Right lobe of liver (tissue), 6 donors: ENCODE results near the gene SCN9A. TPM values are rescaled to one million over a fixed set of nuclear protein-coding genes. Genes with fewer than 3 reads are reported as not detected.

ENCODE experiments used
- ATAC-seq, 4 donors: fragments of 200-7000 bp; cut with Tn5 transposase; one replicate each; pipeline ENCODE4 v1.9.1; 2020; ENCODE audit warnings: mild to moderate bottlenecking in 4 of 4, moderate library complexity in 4 of 4
- DNase-seq, 3 donors: peaks; one replicate each; pipeline ENCODE4 v3.0.0-alpha.2; 2020
- H3K27ac ChIP-seq, 3 donors: fragments of 200-600 bp; one replicate each; pipeline ENCODE4 v1.8.0; 2022
- H3K27me3 ChIP-seq, 2 donors: fragments of 200-600 bp; one replicate each; pipeline ENCODE4 v1.8.0; 2022
- H3K36me3 ChIP-seq, 4 donors: fragments of 200-600 bp; sonication (generic) in 1 of 4; one replicate each; pipeline versions ENCODE4 v1.5.1 to v1.8.0; 2017 to 2022; ENCODE audit warnings: control low read depth in 1 of 4
- H3K4me1 ChIP-seq, 4 donors: fragments of 200-600 bp; sonication (generic) in 1 of 4; one replicate each; pipeline versions ENCODE4 v1.5.1 to v1.8.0; 2017 to 2022; ENCODE audit warnings: control low read depth in 1 of 4
- H3K4me3 ChIP-seq, 3 donors: fragments of 200-600 bp; one replicate each; pipeline ENCODE4 v1.8.0; 2022
- H3K9me3 ChIP-seq, 4 donors: fragments of 200-600 bp; sonication (generic) in 1 of 4; one replicate each; pipeline versions ENCODE4 v1.5.1 to v1.8.0; 2017 to 2022; ENCODE audit warnings: control low read depth in 1 of 4
- POLR2A ChIP-seq: fragments of 450-650 bp; IDR thresholded peaks from one replicate; pipeline ENCODE4 v1.6.1; 2017; ENCODE audit warnings: antibody characterized with exemption, mild to moderate bottlenecking
- WGBS: methylation state at CpG from one replicate; pipeline ENCODE4 v1.1.6; 2018; ENCODE audit warnings: low coverage, low lambda C conversion rate; ENCODE audit not compliant: insufficient coverage; ENCODE audit errors: missing lambda C conversion rate; 5-methylcytosine and 5-hydroxymethylcytosine counted together
- intact Hi-C, 2 donors: fragments of 100-400 bp; cut with DNase I; formaldehyde crosslinking; loops; one replicate each; pipeline versions ENCODE4 v1.11.2 to v1.14.1; 2022
- total RNA-seq, 6 experiments: library from RNA; depleted of rRNA in 2 of 6; stranded (reverse); fragments of >200 nt in 2 of 6; fragmentation: NEBNext Ultra II Directional in 3 of 6; extraction: Animal tissue kit (Norgen Biotek cat#: 25700) in 3 of 6; gene quantifications; one replicate each; pipeline versions ENCODE4 v1.1.0 to v1.2.4, GENCODE V29; 2016 to 2023
- TF ChIP-seq, protein P1 (sequence below), 4 donors: fragments of 200-600 bp in 3 of 4; fragments of 450-650 bp in 1 of 4; IDR thresholded peaks; one replicate each; pipeline versions ENCODE4 v1.5.1 to v1.8.0; 2016 to 2022; ENCODE audit warnings: antibody characterized with exemption in 4 of 4, mild to moderate bottlenecking in 2 of 4
- donor health status: DM: no; HTN: yes; CAD: no.
- donor health status: DM: no; HTN: no; CAD: no.
- donor health status: DM: no; HTN: no; CAD: no.
- donor health status: DM: no; HTN: yes; CAD: no.
- donor health status: DM: no; HTN: yes; CAD: no.

The SCN9A gene
- total RNA-seq, 6 experiments from 2014 or later: 2.1 to 10.2 (median 5.1) TPM

- ATAC-seq (no peak), DNase-seq (no peak)
- Histone ChIP-seq H3K27me3 (no peaks in the 10 kb centered on the region), H3K4me3 (no peak overlapping the region), H3K4me1 (no peaks in the 10 kb centered on the region), H3K27ac (no peak overlapping the region), H3K36me3 (no peaks in the 10 kb centered on the region), H3K9me3 (no peaks in the 10 kb centered on the region)
- intact Hi-C loops: no loop called here
- TF ChIP-seq, protein P1, sequence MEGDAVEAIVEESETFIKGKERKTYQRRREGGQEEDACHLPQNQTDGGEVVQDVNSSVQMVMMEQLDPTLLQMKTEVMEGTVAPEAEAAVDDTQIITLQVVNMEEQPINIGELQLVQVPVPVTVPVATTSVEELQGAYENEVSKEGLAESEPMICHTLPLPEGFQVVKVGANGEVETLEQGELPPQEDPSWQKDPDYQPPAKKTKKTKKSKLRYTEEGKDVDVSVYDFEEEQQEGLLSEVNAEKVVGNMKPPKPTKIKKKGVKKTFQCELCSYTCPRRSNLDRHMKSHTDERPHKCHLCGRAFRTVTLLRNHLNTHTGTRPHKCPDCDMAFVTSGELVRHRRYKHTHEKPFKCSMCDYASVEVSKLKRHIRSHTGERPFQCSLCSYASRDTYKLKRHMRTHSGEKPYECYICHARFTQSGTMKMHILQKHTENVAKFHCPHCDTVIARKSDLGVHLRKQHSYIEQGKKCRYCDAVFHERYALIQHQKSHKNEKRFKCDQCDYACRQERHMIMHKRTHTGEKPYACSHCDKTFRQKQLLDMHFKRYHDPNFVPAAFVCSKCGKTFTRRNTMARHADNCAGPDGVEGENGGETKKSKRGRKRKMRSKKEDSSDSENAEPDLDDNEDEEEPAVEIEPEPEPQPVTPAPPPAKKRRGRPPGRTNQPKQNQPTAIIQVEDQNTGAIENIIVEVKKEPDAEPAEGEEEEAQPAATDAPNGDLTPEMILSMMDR (IDR thresholded peaks at IDR 0.05): no peak
- TF ChIP-seq POLR2A: no peak
- WGBS: 10% methylated on average over 3 of the region's 3 CpGs
Observed at GRCh38 chr2:166181813-166182154, 194.0 kb downstream of the SCN9A start.

DNA sequence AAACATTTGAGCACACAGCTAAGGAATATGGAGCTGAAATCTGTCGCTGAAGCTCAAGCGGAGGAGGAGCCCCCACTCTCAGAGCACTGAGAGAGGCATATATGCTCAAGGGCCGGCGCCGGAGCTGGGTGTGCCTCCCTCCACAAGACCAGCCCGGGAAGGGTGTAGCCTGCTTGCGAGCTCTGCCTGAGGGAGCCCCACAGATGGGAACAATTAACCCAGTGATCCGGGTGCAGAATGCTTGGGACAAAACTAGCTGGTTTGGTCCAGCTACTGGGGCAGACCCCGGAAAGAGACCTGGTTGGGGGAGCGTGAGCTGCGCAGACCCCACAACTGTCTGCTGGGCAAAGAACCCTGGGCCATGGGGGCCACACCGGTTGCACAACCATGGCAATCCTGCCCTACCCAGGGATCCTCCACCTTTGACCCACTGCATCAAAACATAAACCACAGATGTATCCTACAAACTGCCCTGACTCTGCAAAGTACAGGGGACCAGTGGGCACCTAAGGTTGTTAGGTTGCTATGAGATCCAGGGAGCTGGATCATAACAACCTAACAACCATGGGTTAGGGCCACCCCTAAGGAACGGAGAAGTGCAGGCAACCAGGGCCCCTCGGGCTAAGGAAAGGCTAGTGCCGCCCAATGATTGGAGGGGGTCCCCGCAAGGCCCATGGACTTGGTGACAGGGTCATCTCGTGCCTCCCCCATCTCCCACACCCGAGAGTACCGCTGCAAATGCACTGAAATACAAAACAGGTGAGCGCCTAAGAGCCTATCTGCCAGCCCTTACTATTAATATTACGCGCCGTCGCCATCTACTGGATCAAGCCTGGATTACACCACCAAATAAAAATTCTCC, 194.6 kb downstream of the SCN9A start:
- no peaks in the 10 kb centered on the region for H3K4me1 ChIP-seq
- TF ChIP-seq, protein P1 (IDR thresholded peaks at IDR 0.05): peak; percentile 44 to 58 (median 55)
- TF ChIP-seq POLR2A: no peak
- H3K36me3 ChIP-seq: no peaks in the 10 kb centered on the region
- H3K27ac ChIP-seq: no peak overlapping the region
- no peak overlapping the region for H3K4me3 ChIP-seq
- intact Hi-C loops: no loop called here
- no peaks in the 10 kb centered on the region for H3K27me3 ChIP-seq
- H3K9me3 ChIP-seq: no peaks in the 10 kb centered on the region
- WGBS: 21% methylated on average over 10 of the region's 24 CpGs
- ATAC-seq (peak; percentile 98 to 99 (median 98)), DNase-seq (peak in 2 of 3 donors; percentile 42 to 60)

DNA sequence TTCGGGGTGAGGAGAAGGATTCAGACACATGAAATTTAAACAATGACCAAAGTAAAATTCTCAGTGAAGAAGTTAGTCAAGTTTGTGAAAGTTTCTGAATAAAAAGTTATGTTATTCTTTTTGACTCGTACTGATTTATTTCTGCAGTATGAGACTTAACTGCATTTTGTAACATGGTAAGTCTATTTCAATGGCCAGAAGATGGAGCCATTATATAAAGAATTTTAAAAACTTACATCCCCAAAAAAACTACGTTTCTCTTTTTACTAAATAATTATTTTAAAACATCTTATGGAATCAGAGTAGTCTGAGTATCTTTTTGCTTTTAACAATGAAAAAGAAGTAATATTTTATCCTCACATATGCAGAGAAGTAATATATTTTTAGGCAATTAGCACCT, 196.5 kb downstream of the SCN9A start:
- no peak for ATAC-seq
- TF ChIP-seq POLR2A: no peak
- TF ChIP-seq, protein P1 (IDR thresholded peaks at IDR 0.05): peak in 3 of 4 donors; percentile 21 to 39 (median 38)
- no peaks in the 10 kb centered on the region for H3K9me3 ChIP-seq
- H3K36me3 ChIP-seq: no peaks in the 10 kb centered on the region
- no peak for DNase-seq
- no peaks in the 10 kb centered on the region for H3K4me1 ChIP-seq
- 14% methylated on average over 3 of the region's 3 CpGs for WGBS
- no peak overlapping the region for H3K27ac ChIP-seq
- no peak overlapping the region for H3K4me3 ChIP-seq
- no peaks in the 10 kb centered on the region for H3K27me3 ChIP-seq
- intact Hi-C loops: no loop called here

GRCh38 chr2:166173263-166173662, 202.5 kb downstream of the SCN9A start:
- TF ChIP-seq POLR2A: no peak
- TF ChIP-seq, protein P1 (IDR thresholded peaks at IDR 0.05): no peak
- Histone ChIP-seq H3K4me3 (no peak overlapping the region), H3K4me1 (no peaks in the 10 kb centered on the region), H3K9me3 (no peaks in the 10 kb centered on the region), H3K36me3 (no peaks in the 10 kb centered on the region), H3K27me3 (no peaks in the 10 kb centered on the region), H3K27ac (no peak overlapping the region)
- ATAC-seq (no peak), DNase-seq (no peak)
- intact Hi-C loops: no loop called here
- 56% methylated on average over 2 of the region's 2 CpGs for WGBS
